ENCODE data around the gene ADRA2B.
"Not testable (repeated sequence)": the region's sequence is repeated elsewhere in the genome, so short reads cannot be mapped to it uniquely, and the experiment has no call there.

The ADRA2B gene

GRCh38 chr2:96116424-96116878, at the start of gene ADRA2B:
TSS of gene ADRA2B (minus strand) at chr2:96116571. CDS start at chr2:96116149, 422 bp downstream.
- Histone ChIP-seq H3K27ac (ENCODE audit: low read depth, low read length) (no peak within 1 kb of the TSS), H3K4me3 (ENCODE audit: low read length) (peak within 1 kb of the TSS; percentile 59), H3K4me1 (ENCODE audit: control insufficient read depth, insufficient read depth, low read length) (no peaks in the 10 kb centered on the region), H3K9ac (ENCODE audit: low read length) (no peak within 1 kb of the TSS), H3K36me3 (ENCODE audit: control insufficient read depth, insufficient read depth, low read length) (no peaks in the 10 kb centered on the region), H3K27me3 (ENCODE audit: control insufficient read depth, insufficient read depth, low read length) (peaks cover 15% of the 10 kb centered on the region)

- no peak overlapping the region for H3K9ac ChIP-seq (ENCODE audit: low read length)
Measured at GRCh38 chr2:96164459-96165184, 48.3 kb upstream of the ADRA2B start.

GRCh38 chr2:96163768-96164429, 47.5 kb upstream of the ADRA2B start:
- H3K4me3 ChIP-seq (ENCODE audit: low read length), result no peak overlapping the region
- H3K27ac ChIP-seq (ENCODE audit: low read depth, low read length), result no peak overlapping the region
- no peak overlapping the region for H3K9ac ChIP-seq (ENCODE audit: low read length)

More at GRCh38 chr2:96164459-96165184, 48.3 kb upstream of the ADRA2B start:
- Histone ChIP-seq H3K27me3 (ENCODE audit: control insufficient read depth, insufficient read depth, low read length) (no peaks in the 10 kb centered on the region), H3K36me3 (ENCODE audit: control insufficient read depth, insufficient read depth, low read length) (no peaks in the 10 kb centered on the region), H3K4me3 (ENCODE audit: low read length) (no peak overlapping the region), H3K4me1 (ENCODE audit: control insufficient read depth, insufficient read depth, low read length) (no peaks in the 10 kb centered on the region), H3K27ac (ENCODE audit: low read depth, low read length) (no peak overlapping the region)

GRCh38 chr2:96163415-96163767, 47.0 kb upstream of the ADRA2B start:
- no peaks in the 10 kb centered on the region for H3K36me3 ChIP-seq (ENCODE audit: control insufficient read depth, insufficient read depth, low read length)
- H3K27me3 ChIP-seq (ENCODE audit: control insufficient read depth, insufficient read depth, low read length), result no peaks in the 10 kb centered on the region
- no peak overlapping the region for H3K9ac ChIP-seq (ENCODE audit: low read length)
- no peak overlapping the region for H3K4me3 ChIP-seq (ENCODE audit: low read length)
- H3K4me1 ChIP-seq (ENCODE audit: control insufficient read depth, insufficient read depth, low read length), result no peaks in the 10 kb centered on the region
- H3K27ac ChIP-seq (ENCODE audit: low read depth, low read length), result no peak overlapping the region

More at GRCh38 chr2:96163768-96164429, 47.5 kb upstream of the ADRA2B start:
- no peaks in the 10 kb centered on the region for H3K36me3 ChIP-seq (ENCODE audit: control insufficient read depth, insufficient read depth, low read length)
- no peaks in the 10 kb centered on the region for H3K27me3 ChIP-seq (ENCODE audit: control insufficient read depth, insufficient read depth, low read length)
- H3K4me1 ChIP-seq (ENCODE audit: control insufficient read depth, insufficient read depth, low read length), result no peaks in the 10 kb centered on the region

GRCh38 chr2:96161898-96162297, 45.5 kb upstream of the ADRA2B start:
- H3K4me3 ChIP-seq (ENCODE audit: low read length), result no peak overlapping the region
- no peak overlapping the region for H3K27ac ChIP-seq (ENCODE audit: low read depth, low read length)
- H3K36me3 ChIP-seq (ENCODE audit: control insufficient read depth, insufficient read depth, low read length), result no peaks in the 10 kb centered on the region
- H3K4me1 ChIP-seq (ENCODE audit: control insufficient read depth, insufficient read depth, low read length), result no peaks in the 10 kb centered on the region
- no peaks in the 10 kb centered on the region for H3K27me3 ChIP-seq (ENCODE audit: control insufficient read depth, insufficient read depth, low read length)
- no peak overlapping the region for H3K9ac ChIP-seq (ENCODE audit: low read length)

GRCh38 chr2:96160366-96160765, 44.0 kb upstream of the ADRA2B start:
- not testable (repeated sequence) for H3K9ac ChIP-seq (ENCODE audit: low read length); H3K27ac ChIP-seq (ENCODE audit: low read depth, low read length); H3K4me3 ChIP-seq (ENCODE audit: low read length); H3K36me3 ChIP-seq (ENCODE audit: control insufficient read depth, insufficient read depth, low read length); H3K4me1 ChIP-seq (ENCODE audit: control insufficient read depth, insufficient read depth, low read length); H3K27me3 ChIP-seq (ENCODE audit: control insufficient read depth, insufficient read depth, low read length)

GRCh38 chr2:96159084-96159830, 42.9 kb upstream of the ADRA2B start:
- Histone ChIP-seq H3K36me3 (ENCODE audit: control insufficient read depth, insufficient read depth, low read length) (no peaks in the 10 kb centered on the region), H3K4me3 (ENCODE audit: low read length) (no peak overlapping the region), H3K27me3 (ENCODE audit: control insufficient read depth, insufficient read depth, low read length) (no peaks in the 10 kb centered on the region), H3K27ac (ENCODE audit: low read depth, low read length) (no peak overlapping the region), H3K9ac (ENCODE audit: low read length) (no peak overlapping the region), H3K4me1 (ENCODE audit: control insufficient read depth, insufficient read depth, low read length) (no peaks in the 10 kb centered on the region)

- H3K4me1 ChIP-seq (ENCODE audit: control insufficient read depth, insufficient read depth, low read length), result no peaks in the 10 kb centered on the region
- H3K36me3 ChIP-seq (ENCODE audit: control insufficient read depth, insufficient read depth, low read length), result no peaks in the 10 kb centered on the region
- H3K27me3 ChIP-seq (ENCODE audit: control insufficient read depth, insufficient read depth, low read length), result no peaks in the 10 kb centered on the region
- H3K27ac ChIP-seq (ENCODE audit: low read depth, low read length), result no peak overlapping the region
- no peak overlapping the region for H3K4me3 ChIP-seq (ENCODE audit: low read length)
- no peak overlapping the region for H3K9ac ChIP-seq (ENCODE audit: low read length)
Measured at GRCh38 chr2:96158554-96158940, 42.2 kb upstream of the ADRA2B start.

GRCh38 chr2:96157649-96158553, 41.5 kb upstream of the ADRA2B start:
- Histone ChIP-seq H3K27ac (ENCODE audit: low read depth, low read length) (no peak overlapping the region), H3K4me3 (ENCODE audit: low read length) (no peak overlapping the region), H3K36me3 (ENCODE audit: control insufficient read depth, insufficient read depth, low read length) (no peaks in the 10 kb centered on the region), H3K27me3 (ENCODE audit: control insufficient read depth, insufficient read depth, low read length) (no peaks in the 10 kb centered on the region), H3K4me1 (ENCODE audit: control insufficient read depth, insufficient read depth, low read length) (no peaks in the 10 kb centered on the region), H3K9ac (ENCODE audit: low read length) (no peak overlapping the region)

GRCh38 chr2:96156926-96157648, 40.7 kb upstream of the ADRA2B start:
- Histone ChIP-seq H3K27ac (ENCODE audit: low read depth, low read length) (no peak overlapping the region), H3K36me3 (ENCODE audit: control insufficient read depth, insufficient read depth, low read length) (no peaks in the 10 kb centered on the region)

GRCh38 chr2:96156011-96156820, 39.8 kb upstream of the ADRA2B start:
- no peaks in the 10 kb centered on the region for H3K4me1 ChIP-seq (ENCODE audit: control insufficient read depth, insufficient read depth, low read length)
- no peaks in the 10 kb centered on the region for H3K27me3 ChIP-seq (ENCODE audit: control insufficient read depth, insufficient read depth, low read length)
- no peak overlapping the region for H3K27ac ChIP-seq (ENCODE audit: low read depth, low read length)
- no peaks in the 10 kb centered on the region for H3K36me3 ChIP-seq (ENCODE audit: control insufficient read depth, insufficient read depth, low read length)
- H3K4me3 ChIP-seq (ENCODE audit: low read length), result no peak overlapping the region
- no peak overlapping the region for H3K9ac ChIP-seq (ENCODE audit: low read length)

More at GRCh38 chr2:96156926-96157648, 40.7 kb upstream of the ADRA2B start:
- H3K27me3 ChIP-seq (ENCODE audit: control insufficient read depth, insufficient read depth, low read length), result no peaks in the 10 kb centered on the region
- H3K9ac ChIP-seq (ENCODE audit: low read length), result no peak overlapping the region
- H3K4me1 ChIP-seq (ENCODE audit: control insufficient read depth, insufficient read depth, low read length), result no peaks in the 10 kb centered on the region
- no peak overlapping the region for H3K4me3 ChIP-seq (ENCODE audit: low read length)
